ENCODE measurements around the gene CLDN7.
"Not testable (repeated sequence)": the region's sequence is repeated elsewhere in the genome, so short reads cannot be mapped to it uniquely, and the experiment has no call there.

CLDN7 gene

DNA sequence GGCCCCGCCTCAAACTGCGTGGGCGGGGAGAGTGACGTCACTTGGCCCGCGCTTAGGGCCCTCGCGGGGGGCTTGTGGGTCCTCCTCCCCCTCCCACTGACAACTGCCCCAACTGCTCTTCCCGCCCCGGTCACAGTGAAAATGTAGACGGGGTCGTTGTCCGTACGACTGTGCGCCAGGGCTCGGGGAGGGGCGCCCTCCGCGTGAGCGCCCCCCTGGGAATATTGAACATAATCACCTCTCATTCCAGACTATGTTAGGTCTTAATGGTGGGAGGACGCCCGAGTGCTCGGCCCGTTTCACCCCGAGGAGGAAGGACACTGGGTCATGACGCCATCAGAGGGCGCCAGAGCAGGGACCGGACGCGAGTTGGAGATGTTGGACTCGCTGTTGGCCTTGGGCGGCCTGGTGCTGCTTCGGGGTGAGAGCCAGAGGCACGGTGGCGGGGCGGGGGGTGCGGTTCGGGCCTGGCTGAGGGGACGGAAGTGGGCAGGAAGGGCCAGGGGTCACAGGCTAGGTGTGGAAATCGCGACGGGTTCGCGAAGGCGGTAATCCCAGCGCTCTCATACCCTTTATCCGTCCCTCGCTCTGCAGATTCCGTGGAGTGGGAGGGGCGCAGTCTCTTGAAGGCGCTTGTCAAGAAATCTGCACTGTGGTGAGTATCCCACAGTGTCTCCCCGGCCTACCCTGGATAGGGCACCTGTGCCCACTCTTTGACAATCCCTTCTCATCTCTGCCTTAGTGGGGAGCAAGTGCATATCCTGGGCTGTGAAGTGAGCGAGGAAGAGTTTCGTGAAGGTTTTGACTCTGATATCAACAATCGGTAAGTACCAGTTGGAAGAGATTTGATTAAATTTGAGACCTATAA is 9.9 kb downstream of the CLDN7 start, which contains the start of gene ELP5:
Gene ELP5 (plus strand): TSS at position 40 of the 868 bp plus-strand sequence. CDS start 336 bp downstream, at position 376.
- peak; percentile 30 for DNase-seq

DNA sequence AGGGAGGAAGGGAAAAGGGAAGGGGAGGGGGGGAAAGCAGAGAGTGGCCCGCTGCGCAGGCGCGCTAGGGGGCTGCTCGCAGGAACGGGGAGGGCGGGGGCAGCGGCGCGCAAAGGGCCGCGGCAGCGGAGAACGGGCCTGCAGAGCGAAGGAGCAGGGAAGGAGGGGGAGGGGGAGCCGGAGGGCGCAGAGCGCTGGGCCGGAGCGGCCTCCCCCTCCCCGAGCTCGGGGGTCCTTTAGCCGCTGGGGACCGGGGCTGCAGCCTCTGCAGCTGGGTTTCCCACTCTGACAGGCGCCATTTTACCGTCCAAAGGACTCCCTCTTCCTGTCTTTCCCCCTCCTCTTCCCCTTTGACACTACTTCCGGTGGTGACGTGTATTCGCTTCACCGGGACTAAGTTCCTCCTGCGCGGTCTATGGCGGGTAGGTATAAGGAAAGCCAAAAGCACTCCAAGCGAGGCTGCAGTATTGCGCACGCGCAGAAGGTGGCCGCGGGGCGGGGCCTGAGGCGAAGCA is 10.6 kb downstream of the CLDN7 start, which contains the start of gene CTDNEP1:
Gene CTDNEP1 (minus strand): TSS at position 74 of the 515 bp plus-strand sequence. CDS start 438 bp downstream, outside the sequence.
- peak; percentile 74 for DNase-seq

DNA sequence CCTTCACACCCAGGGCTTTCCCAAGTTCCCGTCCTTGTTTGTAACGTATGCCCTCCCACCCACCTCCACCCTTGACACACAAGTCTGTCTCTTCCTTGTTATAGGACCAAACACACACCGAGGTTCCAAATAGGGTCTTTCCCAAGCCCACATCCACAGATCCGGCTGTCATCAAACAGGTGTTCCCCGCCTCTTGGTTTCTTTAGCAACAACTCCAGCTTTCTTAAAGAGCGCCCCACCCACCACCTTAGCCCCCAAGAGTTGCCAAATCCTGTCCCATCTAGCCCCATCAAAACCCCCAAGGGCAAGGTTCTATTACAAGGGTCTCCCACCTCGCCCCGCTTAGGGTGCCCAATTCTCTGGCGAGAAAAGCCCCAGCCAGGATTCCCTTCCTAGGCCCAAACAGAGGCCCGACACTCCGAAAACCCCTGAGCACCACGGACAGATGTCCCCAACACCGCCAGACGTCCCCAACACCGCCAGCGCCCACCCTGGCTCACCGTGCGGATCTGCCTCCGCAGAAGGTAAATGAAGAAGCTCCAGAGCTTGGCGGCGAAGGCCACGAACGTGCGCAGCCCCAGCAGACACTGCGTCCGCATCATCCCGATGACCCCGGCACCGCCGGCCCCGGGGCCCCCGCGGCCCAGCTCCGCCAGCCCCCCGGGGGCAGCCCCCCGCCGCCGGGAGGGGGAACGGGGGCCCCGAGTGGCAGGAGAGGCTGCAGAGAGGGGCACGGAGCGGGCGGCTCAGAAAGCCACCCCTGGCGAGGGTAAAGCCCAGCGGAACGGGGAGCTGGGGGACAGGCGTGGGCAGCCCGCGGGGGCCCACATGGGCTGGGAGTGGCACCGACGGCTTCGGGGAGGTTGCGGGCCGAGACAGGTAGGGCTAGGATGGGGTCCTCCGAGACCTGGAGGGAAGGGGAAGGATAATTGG is 11.3 kb downstream of the CLDN7 start:
- DNase-seq: no peak

GRCh38 chr17:7249830-7250229 is 12.4 kb downstream of the CLDN7 start:
- DNase-seq: no peak

DNA sequence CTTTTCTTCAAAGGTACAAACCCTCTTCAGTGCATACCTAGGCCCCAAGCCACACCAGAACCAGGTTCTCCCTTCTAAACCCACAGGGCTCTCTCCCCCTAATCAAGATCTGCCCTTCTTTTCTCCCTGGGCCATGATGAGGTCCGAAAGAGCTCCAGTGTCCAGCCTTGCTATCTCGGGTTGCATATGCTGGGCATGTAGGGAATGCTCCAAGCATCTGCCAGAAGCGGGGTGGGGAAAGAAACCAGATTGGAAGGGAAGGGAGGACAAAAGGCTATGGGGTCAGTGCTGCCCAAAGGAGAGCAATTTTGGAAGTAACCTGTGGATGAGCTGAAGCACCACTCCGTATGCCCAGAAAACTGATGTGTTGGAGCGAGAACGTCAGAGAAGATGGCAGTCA is 13.1 kb downstream of the CLDN7 start:
- no peak for DNase-seq

DNA sequence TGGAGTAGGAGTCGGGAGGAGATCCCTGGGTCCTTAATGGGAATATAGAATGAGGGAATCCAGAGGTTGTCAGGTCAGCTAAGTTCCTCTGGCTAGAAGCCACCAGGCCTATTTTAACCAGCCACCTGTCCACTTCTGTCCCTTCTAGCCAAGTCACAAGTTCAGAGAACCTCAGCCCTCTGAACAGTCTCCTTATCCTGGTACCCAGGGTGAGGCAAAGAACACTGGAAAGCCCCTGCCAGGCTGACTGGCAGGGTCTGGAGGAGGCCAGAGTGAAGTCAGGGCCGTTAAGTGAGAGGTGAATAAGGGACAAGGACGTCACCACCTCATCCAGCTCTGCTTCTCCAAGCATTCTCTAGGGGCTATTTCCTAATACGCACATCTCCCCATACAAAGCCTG is 13.5 kb downstream of the CLDN7 start:
- DNase-seq: no peak

DNA sequence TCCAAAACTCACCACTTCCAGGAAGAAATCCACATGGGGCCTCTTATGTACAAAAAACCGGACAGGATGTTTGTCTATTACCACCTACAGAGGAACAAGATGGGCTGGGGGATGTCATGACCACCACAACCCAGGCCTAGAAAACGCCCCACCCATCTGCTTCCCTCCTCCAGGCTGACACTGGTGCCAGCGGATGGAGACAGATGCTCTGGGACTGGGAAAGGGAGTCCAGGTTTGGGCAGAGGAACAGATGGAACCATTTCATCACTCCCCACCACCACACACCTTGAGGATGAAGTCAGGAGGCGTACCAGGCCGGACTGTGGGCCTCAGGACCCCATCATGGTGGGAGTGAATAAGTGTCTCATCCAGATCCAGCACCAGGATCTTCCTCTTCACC is 15.5 kb downstream of the CLDN7 start:
- no peak for DNase-seq

DNA sequence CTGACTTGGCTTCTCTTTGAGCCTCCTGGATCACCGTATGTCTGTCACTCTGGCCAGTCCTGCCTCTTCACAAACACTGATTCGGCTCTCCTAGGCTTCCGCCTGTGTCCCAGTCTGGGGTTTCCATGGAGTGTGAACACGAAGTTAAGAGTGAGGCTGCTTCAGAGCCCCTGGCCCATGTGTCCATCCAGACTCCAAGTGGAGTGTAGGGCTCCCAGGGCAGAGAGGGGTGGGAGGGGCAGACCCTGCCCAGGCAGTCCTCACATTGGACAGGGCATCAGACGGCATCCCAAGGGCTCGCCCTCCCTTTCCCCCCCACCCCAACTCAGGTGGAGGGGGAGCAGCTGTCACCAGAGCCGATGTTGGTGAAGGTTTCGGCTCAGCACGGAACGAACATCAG is 18.4 kb downstream of the CLDN7 start:
- not testable (repeated sequence) for DNase-seq

- DNase-seq: no peak
These were observed 18.9 kb downstream of the CLDN7 start for GRCh38 chr17:7243453-7243729.

DNA sequence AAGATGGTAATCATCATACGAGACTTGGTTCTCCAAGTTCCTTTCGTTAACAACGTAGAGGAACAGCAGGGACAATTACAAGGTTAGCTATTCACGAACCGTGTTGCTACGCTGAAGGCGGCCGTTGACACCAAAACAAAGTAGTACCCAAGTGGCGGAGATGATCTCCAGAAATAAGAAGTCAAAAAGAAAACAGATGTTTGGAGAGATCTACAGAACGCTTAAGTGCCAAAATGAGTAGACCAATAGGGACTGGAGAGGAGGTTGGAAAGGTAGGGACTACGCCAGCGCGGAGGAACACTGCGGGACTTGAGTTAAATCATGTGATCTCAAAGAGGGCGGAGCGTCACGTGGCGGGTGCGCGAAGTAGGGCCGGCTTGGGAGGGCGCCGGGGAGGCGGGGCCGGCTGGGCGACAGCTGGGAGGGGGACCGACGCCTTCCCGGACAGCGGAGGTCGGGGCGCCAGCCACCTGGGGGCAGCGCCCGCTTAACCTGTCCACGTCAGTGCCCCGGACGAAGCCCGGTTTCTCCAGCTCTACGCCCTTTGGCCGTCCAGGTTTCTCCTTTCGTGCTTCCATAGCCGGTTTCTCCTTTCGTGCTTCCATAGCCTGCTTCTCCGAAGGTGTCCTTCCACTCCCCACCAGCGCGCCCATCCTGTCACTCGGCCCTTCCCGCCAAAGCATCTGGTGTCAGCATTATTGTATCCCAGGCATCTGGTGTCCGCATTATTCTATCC is 19.4 kb downstream of the CLDN7 start:
- peak; percentile 81 for DNase-seq

DNA sequence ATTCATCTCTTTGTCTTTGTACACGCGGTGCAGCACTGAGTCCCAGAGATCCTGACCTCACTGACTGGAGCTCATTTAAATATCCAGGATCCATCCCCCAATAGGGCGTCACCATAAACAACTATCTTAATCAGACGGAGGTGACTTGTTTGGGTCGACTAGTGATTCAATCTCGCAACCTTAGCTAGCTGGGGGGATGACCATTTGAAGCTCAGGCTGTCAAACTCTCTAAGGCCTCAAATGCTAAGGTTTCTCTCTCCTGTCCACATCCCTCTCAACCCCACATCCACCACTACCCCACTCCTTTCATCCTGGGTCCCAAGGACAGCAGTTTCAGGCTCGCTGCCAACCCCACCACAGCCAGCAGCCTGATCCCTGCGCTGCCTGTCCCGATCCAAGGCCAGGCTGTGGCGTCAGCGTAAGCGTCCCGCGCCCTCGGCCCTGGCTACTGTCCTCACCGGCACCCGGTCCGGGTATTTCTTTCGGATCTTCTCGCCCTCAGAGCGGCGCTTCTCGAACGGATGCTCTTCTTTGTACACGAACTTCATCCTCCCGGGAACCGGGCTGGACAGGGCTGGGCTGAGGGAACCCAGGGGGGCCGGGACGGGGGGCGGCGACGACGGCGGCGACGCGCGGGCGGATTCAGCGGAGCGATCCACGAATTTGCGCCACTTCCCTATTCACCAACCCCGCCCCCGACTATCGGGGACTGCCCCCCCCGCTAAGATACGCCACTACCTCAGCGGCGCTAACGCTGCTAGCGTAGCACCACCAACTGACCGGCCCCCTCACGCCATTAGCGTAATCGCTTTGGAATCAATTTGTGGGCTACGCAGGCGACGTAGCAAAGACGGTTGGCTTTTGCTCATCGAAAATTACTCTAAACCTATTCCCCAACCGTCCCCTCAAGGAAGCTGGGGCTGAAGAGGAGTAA is 20.2 kb downstream of the CLDN7 start, which contains the start of gene GABARAP:
Gene GABARAP (minus strand): TSS at position 667 of the 934 bp plus-strand sequence. CDS start 119 bp downstream, at position 548.
- peak; percentile 69 for DNase-seq

GRCh38 chr17:7241090-7241733 is 21.1 kb downstream of the CLDN7 start:
- DNase-seq: no peak

DNA sequence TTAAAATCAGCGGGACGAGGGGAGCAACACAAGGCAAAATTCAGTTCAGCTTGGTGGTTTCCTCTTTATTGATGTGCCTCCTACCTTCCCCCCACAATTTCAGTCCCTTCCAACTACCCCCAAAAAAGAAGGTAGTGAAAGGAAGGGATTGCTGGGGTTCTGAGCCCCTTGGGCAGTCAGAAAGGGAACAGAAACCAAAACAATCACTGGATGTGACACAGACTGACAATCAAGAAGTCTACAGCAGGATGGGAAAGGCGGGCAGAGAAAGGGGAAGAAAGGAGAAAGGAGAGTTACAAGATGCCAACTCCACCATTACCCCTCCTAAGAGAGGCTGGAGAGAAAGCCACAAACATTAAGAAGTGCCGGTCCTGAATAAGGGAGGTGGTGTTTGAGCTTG is 21.9 kb downstream of the CLDN7 start:
- no peak for DNase-seq

DNA sequence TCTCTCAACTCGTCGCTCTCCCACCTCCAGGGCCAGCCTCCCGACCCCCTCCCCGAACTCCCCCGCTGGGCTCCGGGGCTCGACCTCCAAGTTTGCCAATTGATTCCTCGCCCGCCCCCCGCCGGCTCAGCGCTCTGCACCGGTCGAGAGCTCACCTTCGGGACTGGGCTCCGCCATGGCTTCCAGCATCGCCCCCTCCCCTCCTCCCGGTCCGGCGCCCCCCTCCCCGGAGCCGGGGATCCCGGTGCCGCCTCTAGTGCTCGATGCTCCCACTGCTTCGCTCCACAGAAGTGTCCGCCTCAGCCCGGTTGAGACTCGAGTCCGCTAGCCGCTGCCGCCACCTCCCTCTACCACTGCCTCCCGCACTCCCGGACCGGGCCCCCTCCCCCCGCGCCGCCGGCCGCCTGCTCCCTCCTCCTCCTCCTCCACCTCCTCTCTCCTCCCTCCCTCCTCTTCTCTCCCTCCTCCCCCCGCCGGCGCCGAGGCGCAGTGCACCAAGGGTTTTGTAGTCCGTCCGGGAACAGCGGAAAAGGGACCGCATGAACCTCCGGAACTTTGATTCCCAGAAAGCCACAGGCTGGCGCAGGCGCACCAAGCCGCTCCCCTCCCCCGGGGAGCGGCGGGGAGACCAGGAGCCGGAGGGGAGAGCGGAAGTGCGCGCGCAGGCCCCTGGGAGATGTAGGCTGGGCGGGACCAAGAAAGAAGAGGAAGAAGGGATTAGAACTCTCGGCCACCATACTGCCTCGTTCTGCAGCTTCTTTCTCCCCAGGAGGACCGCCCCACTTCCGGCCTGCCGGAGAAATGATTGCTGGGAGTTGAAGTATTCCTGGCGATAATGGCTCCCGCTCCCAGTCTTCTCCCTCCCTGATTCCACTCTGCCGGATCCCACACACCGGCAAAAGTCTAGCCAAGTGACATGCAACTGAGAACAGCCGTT is 22.9 kb downstream of the CLDN7 start, which contains the start of gene PHF23:
Gene PHF23 (minus strand): TSS at position 367 of the 937 bp plus-strand sequence. CDS start 178 bp downstream, at position 189.
- DNase-seq: peak; percentile 87

DNA sequence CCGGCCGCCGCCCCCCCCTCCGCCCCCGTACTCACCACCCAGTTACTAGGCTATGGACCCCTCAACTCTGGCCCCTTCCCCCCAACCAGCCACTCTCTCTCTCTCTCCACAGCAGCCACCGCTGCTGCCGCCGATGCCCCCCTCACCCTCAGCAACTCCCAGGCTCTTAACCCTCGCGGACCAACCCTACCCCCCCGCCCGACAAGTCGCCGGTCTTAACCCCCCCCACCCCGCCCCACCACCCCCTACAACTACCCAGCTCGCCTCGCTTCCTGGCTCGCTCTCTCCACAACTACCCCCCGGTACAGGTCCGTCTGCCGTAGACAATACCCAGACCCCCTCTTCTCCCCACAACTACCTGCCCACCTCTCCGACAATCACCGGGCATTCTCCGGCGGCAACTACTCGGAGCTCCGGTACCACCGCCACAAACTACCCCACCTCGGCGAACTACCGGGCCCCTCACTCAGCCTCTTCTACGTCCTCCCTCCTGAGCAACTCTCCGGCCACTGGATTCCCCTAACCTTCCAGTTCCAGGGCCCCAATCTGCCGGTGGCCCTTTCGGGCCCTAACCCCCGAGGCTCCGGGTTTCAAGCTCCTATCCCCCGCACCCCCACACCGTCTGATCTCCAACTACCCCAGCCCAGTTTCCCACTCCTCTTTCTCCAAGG is 23.7 kb downstream of the CLDN7 start:
- DNase-seq: no peak

GRCh38 chr17:7237761-7238419 is 24.4 kb downstream of the CLDN7 start:
- DNase-seq: no peak

DNA sequence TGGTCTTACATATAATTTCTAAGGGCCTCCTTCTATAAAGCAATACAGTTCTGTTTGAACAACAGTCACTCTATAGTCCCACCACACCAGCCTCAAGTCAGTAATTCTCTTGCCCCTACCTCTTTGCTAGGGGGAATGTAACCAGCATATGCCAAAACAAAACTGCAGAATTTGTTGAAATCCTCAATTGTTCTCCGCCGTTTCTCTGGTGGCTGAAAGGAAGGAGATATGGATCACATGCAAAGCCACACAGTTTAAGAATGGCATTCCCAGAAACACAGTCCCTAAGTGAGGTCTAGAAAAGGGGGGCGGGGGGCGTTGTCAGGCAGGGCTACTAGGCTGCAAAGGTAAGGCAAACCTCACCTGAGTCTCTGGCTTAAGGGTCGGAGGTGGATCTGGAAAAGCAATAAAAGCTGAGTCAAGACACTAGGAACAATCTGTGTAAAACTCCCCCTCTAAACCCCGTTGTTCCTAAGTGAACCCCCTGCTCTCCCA is 25.0 kb downstream of the CLDN7 start:
- no peak for DNase-seq

DNA sequence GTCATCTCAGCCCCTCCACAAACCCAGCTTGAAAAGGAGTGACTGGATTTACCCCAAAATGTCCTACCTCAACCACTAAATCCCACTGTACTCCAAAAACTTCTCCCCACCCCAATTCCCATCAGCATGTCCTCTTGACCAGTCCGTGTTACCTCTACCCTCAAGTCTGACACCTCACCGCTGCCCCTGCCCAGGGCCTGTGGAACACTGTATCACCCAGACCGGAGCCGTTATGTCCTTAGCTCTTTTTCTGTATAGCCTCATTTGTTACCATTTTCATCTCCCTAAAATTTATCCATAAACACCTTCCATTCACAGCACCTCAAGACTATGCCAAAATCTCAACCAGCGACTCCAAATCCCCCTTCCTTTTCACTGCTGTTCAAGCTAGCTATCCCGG is 25.5 kb downstream of the CLDN7 start:
- no peak for DNase-seq
